ENCODE measurements around the gene GID8. TPM values are rescaled to one million over a fixed set of nuclear protein-coding genes. Genes with fewer than 3 reads are reported as not detected.

The GID8 gene
- total and polyA plus RNA-seq, 2 of the 13 experiments (the other 11 are each of a cell fraction or from before 2014, with no cell fraction given) = 39.6 to 59.8 TPM

DNA sequence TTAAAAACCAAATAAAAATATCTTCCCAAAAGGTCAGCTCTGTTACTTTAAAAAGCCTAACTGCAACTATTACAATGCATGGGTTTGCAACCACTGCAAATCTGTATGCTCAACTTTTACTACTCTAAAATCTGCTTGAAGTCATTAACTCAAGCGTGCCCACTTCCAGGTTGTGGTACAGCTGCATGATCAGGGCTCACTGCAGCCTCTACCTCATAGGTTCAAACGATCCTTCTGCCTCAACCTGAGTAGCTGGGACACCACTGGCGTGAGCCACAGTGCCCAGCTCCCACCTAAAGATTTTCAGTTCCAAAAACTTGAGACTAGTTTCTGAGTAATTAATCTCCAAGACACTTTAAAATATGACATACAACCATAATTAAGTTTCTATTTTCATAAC lies 19.8 kb upstream of the GID8 start:
- Histone ChIP-seq H3K4me2 (ENCODE audit: low read depth, low read length) (peak overlapping the region; percentile 74), H3K9ac (ENCODE audit: insufficient read depth, low read depth, low read length) (peak overlapping the region; percentile 32; the same call in 1 of the 2 replicates), H3K4me3 (replicated peaks in 1 of 3; ENCODE audit: insufficient read depth in 1 of 3, low read depth in 2 of 3, low read length in 3 of 3) (no peak overlapping the region; a peak in 1 of 6 replicates), H3K27ac (ENCODE audit: extremely low read length, insufficient read depth, low read length) (peak overlapping the region; percentile 93), H3K36me3 (replicated peaks in 1 of 2; ENCODE audit: control insufficient read depth in 1 of 2, insufficient read depth in 2 of 2, low read length in 2 of 2) (peaks cover 9 to 15% of the 10 kb centered on the region in 2 experiments; a peak in 4 of 5 replicates), H3K79me2 (ENCODE audit: insufficient read depth, low read length) (peaks cover 100% of the 10 kb centered on the region), H2AFZ (ENCODE audit: low read length) (no peak overlapping the region), H3K9me3 (ENCODE audit: low read length) (no peaks in the 10 kb centered on the region), H3K27me3 (ENCODE audit: control insufficient read depth in 1 of 2, insufficient read depth in 2 of 2, low read length in 2 of 2) (no peaks in the 10 kb centered on the region), H4K20me1 (ENCODE audit: insufficient read depth, low read length) (peaks cover 96% of the 10 kb centered on the region), H3K4me1 (ENCODE audit: insufficient read depth, low read length) (peaks cover 98% of the 10 kb centered on the region)
- 65% methylated on average over 3 of the region's 3 CpGs for WGBS (ENCODE audit: low lambda C conversion rate)
- TF ChIP-seq SOX5 (CRISPR knock-in tag; IDR thresholded peaks at IDR 0.05; ENCODE audit: borderline replicate concordance) = no peak
- no peak for TF ChIP-seq ZMAT3 (CRISPR knock-in tag; conservative IDR thresholded peaks at IDR 0.05)
- TF ChIP-seq PAX8 (CRISPR knock-in tag; IDR thresholded peaks at IDR 0.05; ENCODE audit: borderline replicate concordance) = 0 out of 2 replicates have a peak, but pooled peaks have one; percentile 36
- no peak for TF ChIP-seq XBP1 (CRISPR knock-in tag; IDR thresholded peaks at IDR 0.05)
- TF ChIP-seq ZNF598 (CRISPR knock-in tag; IDR thresholded peaks at IDR 0.05; ENCODE audit: borderline replicate concordance) = no peak
- peak; percentile 38; the same call in 1 of the 2 replicates for TF ChIP-seq RXRB (CRISPR knock-in tag; IDR thresholded peaks at IDR 0.05; ENCODE audit: borderline replicate concordance)
- no peak for TF ChIP-seq NPAS2 (CRISPR knock-in tag; IDR thresholded peaks at IDR 0.05; ENCODE audit: borderline replicate concordance)
- 0 out of 2 replicates have a peak, but pooled peaks have one; percentile 14 for TF ChIP-seq GATAD1 (CRISPR knock-in tag; IDR thresholded peaks at IDR 0.05)
- TF ChIP-seq THAP11 (CRISPR knock-in tag; IDR thresholded peaks at IDR 0.05) = no peak
- peak; percentile 26; the same call in 1 of the 2 replicates for TF ChIP-seq KAT8 (CRISPR knock-in tag; IDR thresholded peaks at IDR 0.05)
- TF ChIP-seq, protein P1, sequence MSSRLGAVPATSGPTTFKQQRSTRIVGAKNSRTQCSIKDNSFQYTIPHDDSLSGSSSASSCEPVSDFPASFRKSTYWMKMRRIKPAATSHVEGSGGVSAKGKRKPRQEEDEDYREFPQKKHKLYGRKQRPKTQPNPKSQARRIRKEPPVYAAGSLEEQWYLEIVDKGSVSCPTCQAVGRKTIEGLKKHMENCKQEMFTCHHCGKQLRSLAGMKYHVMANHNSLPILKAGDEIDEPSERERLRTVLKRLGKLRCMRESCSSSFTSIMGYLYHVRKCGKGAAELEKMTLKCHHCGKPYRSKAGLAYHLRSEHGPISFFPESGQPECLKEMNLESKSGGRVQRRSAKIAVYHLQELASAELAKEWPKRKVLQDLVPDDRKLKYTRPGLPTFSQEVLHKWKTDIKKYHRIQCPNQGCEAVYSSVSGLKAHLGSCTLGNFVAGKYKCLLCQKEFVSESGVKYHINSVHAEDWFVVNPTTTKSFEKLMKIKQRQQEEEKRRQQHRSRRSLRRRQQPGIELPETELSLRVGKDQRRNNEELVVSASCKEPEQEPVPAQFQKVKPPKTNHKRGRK (CRISPR knock-in tag; IDR thresholded peaks at IDR 0.05) = no peak
- peak; percentile 6 for TF ChIP-seq TEAD3 (CRISPR knock-in tag; optimal IDR thresholded peaks at IDR 0.05; ENCODE audit: borderline replicate concordance)
- TF ChIP-seq KDM3A (CRISPR knock-in tag; IDR thresholded peaks at IDR 0.05; ENCODE audit: low read depth) = no peak
- TF ChIP-seq ZNF615 (CRISPR knock-in tag; IDR thresholded peaks at IDR 0.05; ENCODE audit: borderline replicate concordance) = no peak
- TF ChIP-seq ZNF850 (CRISPR knock-in tag; conservative IDR thresholded peaks at IDR 0.05) = no peak
- TF ChIP-seq, protein P2, sequence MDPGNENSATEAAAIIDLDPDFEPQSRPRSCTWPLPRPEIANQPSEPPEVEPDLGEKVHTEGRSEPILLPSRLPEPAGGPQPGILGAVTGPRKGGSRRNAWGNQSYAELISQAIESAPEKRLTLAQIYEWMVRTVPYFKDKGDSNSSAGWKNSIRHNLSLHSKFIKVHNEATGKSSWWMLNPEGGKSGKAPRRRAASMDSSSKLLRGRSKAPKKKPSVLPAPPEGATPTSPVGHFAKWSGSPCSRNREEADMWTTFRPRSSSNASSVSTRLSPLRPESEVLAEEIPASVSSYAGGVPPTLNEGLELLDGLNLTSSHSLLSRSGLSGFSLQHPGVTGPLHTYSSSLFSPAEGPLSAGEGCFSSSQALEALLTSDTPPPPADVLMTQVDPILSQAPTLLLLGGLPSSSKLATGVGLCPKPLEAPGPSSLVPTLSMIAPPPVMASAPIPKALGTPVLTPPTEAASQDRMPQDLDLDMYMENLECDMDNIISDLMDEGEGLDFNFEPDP (CRISPR knock-in tag; conservative IDR thresholded peaks at IDR 0.05) = 0 out of 2 replicates have a peak, but pooled peaks have one; percentile 25
- TF ChIP-seq, protein P3, sequence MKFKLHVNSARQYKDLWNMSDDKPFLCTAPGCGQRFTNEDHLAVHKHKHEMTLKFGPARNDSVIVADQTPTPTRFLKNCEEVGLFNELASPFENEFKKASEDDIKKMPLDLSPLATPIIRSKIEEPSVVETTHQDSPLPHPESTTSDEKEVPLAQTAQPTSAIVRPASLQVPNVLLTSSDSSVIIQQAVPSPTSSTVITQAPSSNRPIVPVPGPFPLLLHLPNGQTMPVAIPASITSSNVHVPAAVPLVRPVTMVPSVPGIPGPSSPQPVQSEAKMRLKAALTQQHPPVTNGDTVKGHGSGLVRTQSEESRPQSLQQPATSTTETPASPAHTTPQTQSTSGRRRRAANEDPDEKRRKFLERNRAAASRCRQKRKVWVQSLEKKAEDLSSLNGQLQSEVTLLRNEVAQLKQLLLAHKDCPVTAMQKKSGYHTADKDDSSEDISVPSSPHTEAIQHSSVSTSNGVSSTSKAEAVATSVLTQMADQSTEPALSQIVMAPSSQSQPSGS (CRISPR knock-in tag; IDR thresholded peaks at IDR 0.05) = no peak
- no peak for TF ChIP-seq SP2 (CRISPR knock-in tag; IDR thresholded peaks at IDR 0.05)
- no peak for TF ChIP-seq ZNF841 (CRISPR knock-in tag; IDR thresholded peaks at IDR 0.05; ENCODE audit: borderline replicate concordance)
- 0 out of 2 replicates have a peak, but pooled peaks have one; percentile 14 for TF ChIP-seq MEIS1 (CRISPR knock-in tag; IDR thresholded peaks at IDR 0.05; ENCODE audit: borderline replicate concordance)
- TF ChIP-seq POLR2AphosphoS5 (IDR thresholded peaks at IDR 0.05; ENCODE audit: low read depth, low read length) = peak; percentile 15; the same call in 1 of the 2 replicates
- TF ChIP-seq ZNF234 (CRISPR knock-in tag; conservative IDR thresholded peaks at IDR 0.05) = no peak
- FAIRE-seq (no peak), ATAC-seq (no peak), DNase-seq (ENCODE audit: low spot score) (no peak)
- ChIA-PET CTCF (ENCODE audit: low intra/inter-chr PET ratio, low total read pairs) (interaction anchor here (1.7 kb wide), 1 partner anchor 11 kb away, joined by 6 read pairs; no protein-coding TSS in a partner anchor), POLR2A (interaction anchor here (1.1 to 2.7 kb wide), 3 partner anchors 8 to 36 kb away, joined by 4 to 18 read pairs (median 10); partner anchors contain the start of genes DIDO1 and GID8)
- no TSS peak for BruUV-seq (replicated peaks)
- intact Hi-C loops (cut with micrococcal nuclease; ENCODE audit: unreplicated experiment) = no loop called here
- in situ Hi-C loops (cut with HindIII; ENCODE audit: extremely low pct_ligation_motif_present, low pct_unique_long_range_greater_than_20kb) = no loop called here
